ENCODE measurements around the gene CYP17A1.

DNA sequence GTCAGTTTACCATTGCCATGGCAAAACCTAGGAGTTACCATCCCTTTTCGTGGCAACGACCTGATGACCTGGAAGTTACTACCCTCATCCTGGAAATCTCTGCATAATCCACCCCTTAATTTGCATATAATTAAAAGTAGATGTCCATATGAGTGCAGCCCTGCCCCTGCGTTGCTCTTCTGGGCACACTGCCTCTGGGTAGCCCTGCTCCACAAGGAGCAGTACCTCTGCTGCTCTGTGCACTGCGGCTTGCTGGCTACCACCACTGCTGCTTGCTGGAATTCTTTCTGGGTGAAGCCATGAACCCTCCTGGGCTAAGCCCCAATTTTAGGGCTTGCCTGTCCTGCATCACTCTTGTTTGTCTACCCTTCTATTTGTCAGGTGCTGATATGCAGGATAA is 12.5 kb downstream of the CYP17A1 start:
- TF ChIP-seq, protein P1, sequence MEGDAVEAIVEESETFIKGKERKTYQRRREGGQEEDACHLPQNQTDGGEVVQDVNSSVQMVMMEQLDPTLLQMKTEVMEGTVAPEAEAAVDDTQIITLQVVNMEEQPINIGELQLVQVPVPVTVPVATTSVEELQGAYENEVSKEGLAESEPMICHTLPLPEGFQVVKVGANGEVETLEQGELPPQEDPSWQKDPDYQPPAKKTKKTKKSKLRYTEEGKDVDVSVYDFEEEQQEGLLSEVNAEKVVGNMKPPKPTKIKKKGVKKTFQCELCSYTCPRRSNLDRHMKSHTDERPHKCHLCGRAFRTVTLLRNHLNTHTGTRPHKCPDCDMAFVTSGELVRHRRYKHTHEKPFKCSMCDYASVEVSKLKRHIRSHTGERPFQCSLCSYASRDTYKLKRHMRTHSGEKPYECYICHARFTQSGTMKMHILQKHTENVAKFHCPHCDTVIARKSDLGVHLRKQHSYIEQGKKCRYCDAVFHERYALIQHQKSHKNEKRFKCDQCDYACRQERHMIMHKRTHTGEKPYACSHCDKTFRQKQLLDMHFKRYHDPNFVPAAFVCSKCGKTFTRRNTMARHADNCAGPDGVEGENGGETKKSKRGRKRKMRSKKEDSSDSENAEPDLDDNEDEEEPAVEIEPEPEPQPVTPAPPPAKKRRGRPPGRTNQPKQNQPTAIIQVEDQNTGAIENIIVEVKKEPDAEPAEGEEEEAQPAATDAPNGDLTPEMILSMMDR (IDR thresholded peaks at IDR 0.05) = no peak
- TF ChIP-seq POLR2A (IDR thresholded peaks at IDR 0.05) = no peak
